Activated CD4-positive, CD25-positive, alpha-beta regulatory T cell (primary cell): ENCODE measurements around the gene MSANTD4.
"Not testable (repeated sequence)": the region's sequence is repeated elsewhere in the genome, so short reads cannot be mapped to it uniquely, and the experiment has no call there.

Experiments used
- DNase-seq, 4 experiments: peaks; one replicate each; lab custom pipeline; 2025; lab: John Stamatoyannopoulos, UW

MSANTD4 gene

GRCh38 chr11:106012744-106013143 lies 9.3 kb downstream of the MSANTD4 start:
- DNase-seq = no peak

- no peak for DNase-seq
Observed at GRCh38 chr11:106011481-106011880, 10.6 kb downstream of the MSANTD4 start.

- DNase-seq = not testable (repeated sequence)
Observed at GRCh38 chr11:106003094-106003493, 18.9 kb downstream of the MSANTD4 start.

GRCh38 chr11:106001304-106002012 lies 20.6 kb downstream of the MSANTD4 start:
- DNase-seq = no peak

GRCh38 chr11:105991888-105992287 lies 30.2 kb downstream of the MSANTD4 start:
- DNase-seq = no peak

GRCh38 chr11:105989124-105989523 lies 32.9 kb downstream of the MSANTD4 start:
- DNase-seq = no peak

GRCh38 chr11:105988197-105988596 lies 33.8 kb downstream of the MSANTD4 start:
- DNase-seq = no peak

GRCh38 chr11:105986554-105986953 lies 35.5 kb downstream of the MSANTD4 start:
- DNase-seq = no peak

GRCh38 chr11:105979997-105980703 lies 41.9 kb downstream of the MSANTD4 start:
- no peak for DNase-seq

GRCh38 chr11:105975128-105975527 lies 46.9 kb downstream of the MSANTD4 start:
- no peak for DNase-seq

- no peak for DNase-seq
Observed at GRCh38 chr11:105969756-105970155, 52.3 kb downstream of the MSANTD4 start.

- no peak for DNase-seq
Observed at GRCh38 chr11:105968021-105968697, 53.9 kb downstream of the MSANTD4 start.

- no peak for DNase-seq
Observed at GRCh38 chr11:105960252-105961245, 61.5 kb downstream of the MSANTD4 start.
